Measurements from ENCODE around the gene LAMB3. TPM values are rescaled to one million over a fixed set of nuclear protein-coding genes. Genes with fewer than 3 reads are reported as not detected.

The LAMB3 gene
- total RNA-seq, 1 donor = 5.4 TPM

GRCh38 chr1:209589440-209589839 is 62.8 kb downstream of the LAMB3 start:
- H3K27ac ChIP-seq (ENCODE audit: low read depth, low read length) = no peak overlapping the region
- peaks cover 6% of the 10 kb centered on the region for H3K27me3 ChIP-seq (ENCODE audit: insufficient read depth, low read length)
- H3K36me3 ChIP-seq (ENCODE audit: insufficient read depth, low read length) = no peaks in the 10 kb centered on the region
- no peaks in the 10 kb centered on the region for H3K79me2 ChIP-seq (ENCODE audit: insufficient read depth, low read length)
- H3K4me1 ChIP-seq (ENCODE audit: insufficient read depth, low read length) = peaks cover 4% of the 10 kb centered on the region
- no peak overlapping the region for H3K4me3 ChIP-seq (ENCODE audit: insufficient read depth, low read length)
- peak; percentile 77 for DNase-seq (ENCODE audit: insufficient read length, low spot score, missing footprints)
- H4K20me1 ChIP-seq (ENCODE audit: insufficient read depth, low read length) = no peaks in the 10 kb centered on the region
- no peak overlapping the region for H3K4me2 ChIP-seq (ENCODE audit: insufficient read depth, low read length)
- H2AFZ ChIP-seq (ENCODE audit: low read length) = no peak overlapping the region
- TF ChIP-seq CTCF (IDR thresholded peaks at IDR 0.05; ENCODE audit: extremely low read depth, low read depth, low read length) = no peak
- H3K9me3 ChIP-seq (ENCODE audit: low read depth, low read length) = no peaks in the 10 kb centered on the region

- no peaks in the 10 kb centered on the region for H3K9me3 ChIP-seq (ENCODE audit: low read depth, low read length)
- no peak for TF ChIP-seq CTCF (IDR thresholded peaks at IDR 0.05; ENCODE audit: extremely low read depth, low read depth, low read length)
- H3K79me2 ChIP-seq (ENCODE audit: insufficient read depth, low read length) = no peaks in the 10 kb centered on the region
- H3K27ac ChIP-seq (ENCODE audit: low read depth, low read length) = no peak overlapping the region
- no peaks in the 10 kb centered on the region for H4K20me1 ChIP-seq (ENCODE audit: insufficient read depth, low read length)
- H3K27me3 ChIP-seq (ENCODE audit: insufficient read depth, low read length) = peaks cover 9% of the 10 kb centered on the region
- H3K4me1 ChIP-seq (ENCODE audit: insufficient read depth, low read length) = peaks cover 9% of the 10 kb centered on the region
- no peak overlapping the region for H3K4me2 ChIP-seq (ENCODE audit: insufficient read depth, low read length)
- H3K4me3 ChIP-seq (ENCODE audit: insufficient read depth, low read length) = no peak overlapping the region
- no peaks in the 10 kb centered on the region for H3K36me3 ChIP-seq (ENCODE audit: insufficient read depth, low read length)
- peak; percentile 83 for DNase-seq (ENCODE audit: insufficient read length, low spot score, missing footprints)
- no peak overlapping the region for H2AFZ ChIP-seq (ENCODE audit: low read length)
These were observed 64.4 kb downstream of the LAMB3 start for GRCh38 chr1:209587789-209588188.

GRCh38 chr1:209586221-209586740 is 65.9 kb downstream of the LAMB3 start:
- peaks cover 5% of the 10 kb centered on the region for H3K27me3 ChIP-seq (ENCODE audit: insufficient read depth, low read length)
- H3K4me2 ChIP-seq (ENCODE audit: insufficient read depth, low read length) = peak overlapping the region; percentile 59
- no peak overlapping the region for H3K4me3 ChIP-seq (ENCODE audit: insufficient read depth, low read length)
- no peak for DNase-seq (ENCODE audit: insufficient read length, low spot score, missing footprints)
- no peaks in the 10 kb centered on the region for H3K9me3 ChIP-seq (ENCODE audit: low read depth, low read length)
- TF ChIP-seq CTCF (IDR thresholded peaks at IDR 0.05; ENCODE audit: extremely low read depth, low read depth, low read length) = no peak
- H3K36me3 ChIP-seq (ENCODE audit: insufficient read depth, low read length) = no peaks in the 10 kb centered on the region
- no peak overlapping the region for H3K27ac ChIP-seq (ENCODE audit: low read depth, low read length)
- no peaks in the 10 kb centered on the region for H4K20me1 ChIP-seq (ENCODE audit: insufficient read depth, low read length)
- H2AFZ ChIP-seq (ENCODE audit: low read length) = no peak overlapping the region
- no peaks in the 10 kb centered on the region for H3K79me2 ChIP-seq (ENCODE audit: insufficient read depth, low read length)
- peaks cover 9% of the 10 kb centered on the region for H3K4me1 ChIP-seq (ENCODE audit: insufficient read depth, low read length)

GRCh38 chr1:209585672-209586071 is 66.6 kb downstream of the LAMB3 start:
- H3K27ac ChIP-seq (ENCODE audit: low read depth, low read length) = no peak overlapping the region
- no peaks in the 10 kb centered on the region for H4K20me1 ChIP-seq (ENCODE audit: insufficient read depth, low read length)
- H2AFZ ChIP-seq (ENCODE audit: low read length) = no peak overlapping the region
- DNase-seq (ENCODE audit: insufficient read length, low spot score, missing footprints) = peak; percentile 60
- no peaks in the 10 kb centered on the region for H3K79me2 ChIP-seq (ENCODE audit: insufficient read depth, low read length)
- no peak for TF ChIP-seq CTCF (IDR thresholded peaks at IDR 0.05; ENCODE audit: extremely low read depth, low read depth, low read length)
- no peaks in the 10 kb centered on the region for H3K36me3 ChIP-seq (ENCODE audit: insufficient read depth, low read length)
- peaks cover 9% of the 10 kb centered on the region for H3K4me1 ChIP-seq (ENCODE audit: insufficient read depth, low read length)
- H3K4me2 ChIP-seq (ENCODE audit: insufficient read depth, low read length) = peak overlapping the region; percentile 59
- H3K9me3 ChIP-seq (ENCODE audit: low read depth, low read length) = no peaks in the 10 kb centered on the region
- H3K4me3 ChIP-seq (ENCODE audit: insufficient read depth, low read length) = peak overlapping the region; percentile 24
- peaks cover 5% of the 10 kb centered on the region for H3K27me3 ChIP-seq (ENCODE audit: insufficient read depth, low read length)

Data from osteoblast (primary cell).